Ishikawa (cell line): ENCODE measurements around the gene OSBPL10.

Experiments
- CEBPB ChIP-seq: IDR thresholded peaks from 2 replicates; pipeline ENCODE4 v1.6.1; 2012
- EP300 ChIP-seq: IDR thresholded peaks from 2 replicates; pipeline ENCODE4 v1.6.1; 2012; ENCODE audit warnings: borderline replicate concordance
- FOXM1 ChIP-seq: IDR thresholded peaks from 2 replicates; pipeline ENCODE4 v1.6.1; 2012; ENCODE audit warnings: low read depth, borderline replicate concordance
- MAX ChIP-seq: IDR thresholded peaks from 2 replicates; pipeline ENCODE4 v1.6.1; 2012
- NFIC ChIP-seq: IDR thresholded peaks from 2 replicates; pipeline ENCODE4 v1.6.1; 2012
- RAD21 ChIP-seq: IDR thresholded peaks from 2 replicates; pipeline ENCODE4 v1.6.1; 2012; ENCODE audit warnings: low read depth
- REST ChIP-seq: IDR thresholded peaks from 2 replicates; pipeline ENCODE4 v1.6.1; 2012; ENCODE audit warnings: low read depth, mild to moderate bottlenecking
- TAF1 ChIP-seq: IDR thresholded peaks from 2 replicates; pipeline ENCODE4 v1.6.1; 2012; ENCODE audit warnings: low read depth, mild to moderate bottlenecking
- TEAD4 ChIP-seq: IDR thresholded peaks from 2 replicates; pipeline ENCODE4 v1.6.1; 2012
- ZBTB7A ChIP-seq: IDR thresholded peaks from 2 replicates; pipeline ENCODE4 v1.6.1; 2012; ENCODE audit warnings: low read depth

- TF ChIP-seq MAX, result no peak
- no peak for TF ChIP-seq TEAD4
- no peak for TF ChIP-seq NFIC
- no peak for TF ChIP-seq REST
- TF ChIP-seq RAD21, result no peak
- TF ChIP-seq EP300, result no peak
- TF ChIP-seq ZBTB7A, result no peak
- TF ChIP-seq TAF1, result no peak
- TF ChIP-seq FOXM1, result no peak
- TF ChIP-seq CEBPB, result no peak
These were observed 332.6 kb downstream of the OSBPL10 start for GRCh38 chr3:31648286-31648968.
